CD4-positive, alpha-beta T cell treated with Interferon gamma for 1 hour (primary cell): ENCODE data around the gene CLDN16.

ENCODE experiments used
- DNase-seq: peaks from one replicate; pipeline ENCODE4 v3.0.0-alpha.2; 2020

The CLDN16 gene

DNA sequence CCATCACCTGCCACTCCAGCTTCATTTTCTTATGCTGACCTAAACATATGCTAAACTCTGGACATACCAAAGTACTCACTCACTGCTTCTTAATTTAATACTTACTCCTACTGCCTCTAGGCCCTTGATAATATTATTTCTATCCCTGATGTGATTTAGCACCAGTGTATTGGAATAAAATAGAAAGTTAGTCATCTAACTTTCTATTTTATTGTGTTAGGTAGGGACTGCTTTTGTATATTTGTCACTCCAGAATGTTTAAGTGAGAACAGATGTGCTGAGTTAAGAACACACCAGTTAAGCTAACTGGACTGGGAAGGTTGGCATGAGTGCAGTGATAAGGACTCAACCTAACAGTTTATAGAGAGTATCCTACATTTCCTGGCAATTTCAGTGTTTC lies 6.5 kb upstream of the CLDN16 start:
- no peak for DNase-seq

DNA sequence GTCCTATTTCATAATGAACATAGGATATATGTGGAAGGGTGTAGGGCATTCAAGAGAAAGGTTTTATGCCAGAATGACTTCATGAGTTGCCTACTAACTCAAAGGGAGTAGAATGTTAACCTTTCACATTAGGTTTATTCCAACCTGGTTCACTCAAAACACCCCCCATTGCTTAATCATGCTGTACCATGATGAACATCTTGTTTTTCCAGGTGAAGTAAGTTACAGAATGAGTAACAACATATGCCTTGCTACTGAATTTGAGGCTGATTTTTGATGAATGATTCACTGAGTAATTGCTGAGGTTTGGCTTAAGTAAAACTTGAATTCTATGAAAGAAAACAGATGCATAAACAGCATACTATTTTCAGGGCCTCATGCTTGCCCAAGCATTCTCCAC lies 5.9 kb upstream of the CLDN16 start:
- DNase-seq = no peak

DNA sequence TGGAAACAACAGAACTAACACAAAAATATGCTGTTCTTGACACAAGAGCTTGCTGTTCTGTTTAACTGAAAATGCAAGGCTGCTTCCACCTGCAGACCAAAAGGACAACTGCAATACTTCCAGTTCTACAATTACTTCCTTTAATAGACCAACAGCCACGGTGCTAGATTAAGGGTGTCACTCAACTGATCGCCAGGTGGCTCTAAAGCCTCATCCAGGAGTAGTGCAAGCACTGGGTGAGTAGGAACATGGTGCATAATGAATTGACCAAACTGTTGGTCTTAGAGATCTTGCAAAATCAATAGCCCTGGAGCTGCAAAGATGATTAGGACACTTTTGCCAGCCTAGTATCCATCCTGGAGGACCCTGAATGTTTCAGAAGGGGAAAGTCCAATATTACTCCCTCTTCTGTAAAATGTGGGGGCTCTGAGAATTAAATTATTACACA lies 3.6 kb upstream of the CLDN16 start:
- DNase-seq = no peak

DNA sequence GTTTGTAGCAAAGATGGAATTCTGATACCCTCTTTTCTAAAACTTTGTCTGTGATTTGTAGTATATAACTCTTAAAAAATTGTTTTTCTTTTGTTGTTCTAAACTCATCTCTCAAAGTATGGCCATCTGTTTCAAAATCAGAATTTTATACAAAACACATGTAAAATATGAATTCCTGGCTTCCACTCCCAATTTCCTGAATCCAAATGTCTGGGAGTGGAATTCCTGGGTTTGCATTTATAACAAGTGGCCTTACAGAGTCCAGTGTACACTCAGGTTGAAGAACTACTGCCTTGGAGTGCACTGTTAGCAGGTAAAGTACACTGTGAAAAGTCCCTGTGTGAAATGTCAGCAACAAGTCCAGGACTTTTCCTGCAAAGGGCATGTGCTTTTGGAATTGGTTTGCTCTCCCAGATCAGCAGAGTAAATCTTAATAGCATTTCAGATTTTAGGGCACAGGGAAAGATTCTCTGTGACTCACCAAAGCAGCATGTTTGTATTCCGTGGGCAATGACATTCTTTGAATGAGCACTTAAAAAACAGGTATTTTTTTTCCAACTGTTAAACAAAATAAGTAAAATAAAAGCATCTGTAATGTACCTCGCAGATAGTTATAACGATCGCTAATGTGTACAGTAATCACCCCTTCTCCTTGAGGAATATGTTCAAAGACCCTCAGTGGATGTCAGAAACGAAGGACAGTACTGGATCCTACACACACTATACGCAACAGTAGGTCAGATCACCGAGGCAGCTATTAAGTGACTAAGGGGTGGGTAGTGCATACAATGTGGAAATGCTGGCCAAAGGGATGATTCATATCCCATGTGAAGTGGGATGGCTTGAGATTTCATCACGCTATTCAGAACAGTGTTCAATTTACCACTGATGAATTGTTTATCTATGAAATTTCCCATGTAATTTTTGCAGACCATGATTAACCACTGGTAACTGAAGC lies 2.0 kb upstream of the CLDN16 start:
- DNase-seq = no peak

DNA sequence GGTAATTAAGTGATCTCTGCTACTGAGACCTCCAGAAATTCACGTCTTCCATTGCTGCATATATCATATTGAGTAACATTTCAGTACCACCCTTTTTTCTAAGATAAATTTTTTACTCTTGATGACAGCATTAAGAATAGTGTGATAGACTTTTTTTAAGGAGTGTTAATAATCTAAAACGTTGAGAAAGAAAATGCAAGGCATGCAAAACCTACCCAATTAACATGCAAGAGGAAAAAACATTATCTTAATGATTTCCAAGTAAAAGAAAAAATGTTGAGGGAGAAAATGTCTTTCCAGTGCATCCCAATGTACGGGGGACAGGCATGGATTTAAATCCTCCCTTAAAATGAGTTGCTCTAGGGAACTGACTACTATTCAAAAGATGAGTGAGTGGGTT lies 740 bp downstream of the CLDN16 start:
- DNase-seq = no peak

DNA sequence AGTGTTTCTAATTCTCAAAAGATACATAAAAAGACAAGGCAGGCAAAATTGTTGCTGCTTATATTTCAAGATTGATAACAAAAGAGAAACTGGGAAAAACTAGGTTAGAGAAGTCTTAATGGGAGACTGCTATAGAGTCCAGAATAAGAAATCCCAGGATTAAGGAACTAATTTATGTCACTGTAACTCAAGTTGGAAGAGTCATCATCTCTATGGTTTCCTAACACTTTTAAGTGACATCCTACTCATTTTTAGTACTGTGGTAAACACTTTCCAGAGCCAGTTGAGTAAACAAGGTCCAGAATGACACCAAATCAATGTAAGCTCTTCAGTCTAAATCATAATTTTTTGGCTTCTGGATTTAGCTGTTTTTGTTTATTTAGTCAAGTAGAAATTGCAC lies 8.0 kb downstream of the CLDN16 start:
- DNase-seq = no peak

DNA sequence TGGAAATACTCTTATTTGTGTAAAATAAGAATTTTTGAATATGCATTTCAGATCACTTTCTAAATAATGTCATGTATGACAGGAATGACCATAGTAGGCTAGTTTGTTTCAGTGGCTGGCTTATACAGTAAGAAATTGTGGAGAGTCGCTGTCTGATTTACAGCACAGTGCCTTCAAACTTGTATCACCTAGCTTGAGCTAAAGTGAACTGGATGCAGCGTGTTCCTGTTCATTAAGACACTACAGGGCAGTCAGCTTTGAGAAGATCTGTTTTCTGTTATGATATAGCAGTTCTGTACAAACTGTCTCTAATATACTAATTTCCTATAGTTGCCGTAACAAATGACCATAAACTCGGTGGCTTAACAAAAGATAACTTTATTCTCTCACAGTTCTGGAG lies 9.9 kb downstream of the CLDN16 start:
- DNase-seq = no peak

DNA sequence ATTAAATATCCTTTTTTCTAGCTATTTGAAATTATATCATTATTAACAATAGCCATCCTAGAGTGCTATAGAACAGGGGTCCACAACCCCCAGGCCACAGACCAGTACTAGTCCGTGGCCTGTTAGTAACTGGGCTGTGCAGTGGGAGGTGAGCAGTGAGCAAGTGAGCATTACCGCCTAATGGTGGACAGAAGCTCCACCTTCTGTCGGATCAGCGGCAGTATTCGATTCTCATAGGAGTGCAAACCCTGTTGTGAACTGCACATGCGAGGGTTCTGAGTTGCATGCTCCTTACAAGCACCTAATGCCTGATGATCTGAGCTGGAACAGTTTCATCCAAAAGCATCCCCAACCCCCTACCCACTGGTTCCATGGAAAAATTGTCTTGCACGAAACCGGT lies 11.7 kb downstream of the CLDN16 start:
- DNase-seq = no peak

DNA sequence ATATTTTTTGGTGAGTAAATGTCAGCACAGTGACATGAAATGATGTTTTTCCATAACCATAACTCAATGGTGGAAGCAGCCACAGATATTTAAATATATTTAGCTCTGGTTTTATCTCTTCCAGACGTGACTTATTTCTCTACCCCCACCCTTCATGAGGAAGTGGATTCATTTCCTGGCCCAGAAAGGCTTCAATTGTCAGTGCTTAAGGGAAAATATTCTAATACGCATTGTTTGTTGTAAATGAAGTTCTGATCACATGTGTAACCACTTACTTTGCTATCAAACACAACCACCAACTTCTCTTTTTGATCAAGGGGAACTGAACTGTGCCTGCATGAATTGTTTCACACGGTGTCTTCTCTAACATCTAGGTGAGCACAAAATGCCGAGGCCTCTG lies 14.0 kb downstream of the CLDN16 start:
- no peak for DNase-seq

DNA sequence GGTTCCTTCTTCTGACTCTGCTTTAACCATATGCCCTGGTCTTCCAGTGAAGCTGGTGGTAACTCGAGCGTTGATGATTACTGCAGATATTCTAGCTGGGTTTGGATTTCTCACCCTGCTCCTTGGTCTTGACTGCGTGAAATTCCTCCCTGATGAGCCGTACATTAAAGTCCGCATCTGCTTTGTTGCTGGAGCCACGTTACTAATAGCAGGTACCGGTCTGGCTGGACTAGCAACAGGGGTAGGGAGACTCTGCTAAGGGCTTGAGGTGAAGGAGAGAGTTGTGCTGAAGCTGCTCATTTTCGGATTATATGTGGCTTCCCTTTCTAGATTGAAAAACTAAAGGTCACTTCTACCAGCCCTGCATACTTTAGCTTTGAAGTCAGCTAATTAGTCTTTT lies 16.8 kb downstream of the CLDN16 start:
- DNase-seq = no peak

DNA sequence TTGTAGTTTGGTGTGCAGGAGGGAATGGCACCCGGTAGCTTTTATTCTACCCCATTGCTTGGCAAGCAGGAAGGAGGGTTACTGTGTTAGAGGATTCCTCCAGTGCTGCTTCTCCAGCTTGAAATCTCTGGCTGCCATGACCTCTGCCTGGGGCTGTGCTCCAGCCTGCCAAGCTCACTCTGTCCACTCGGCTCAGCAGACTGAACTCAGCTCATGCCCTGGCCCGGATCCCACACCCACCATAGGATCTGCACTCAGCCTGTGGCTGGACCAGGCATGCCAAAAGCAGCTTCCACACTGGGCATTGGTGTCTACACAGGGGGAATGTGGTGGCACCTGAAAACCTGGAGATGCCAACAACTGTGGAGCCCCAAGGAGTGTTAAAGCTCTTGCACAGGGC lies 26.3 kb downstream of the CLDN16 start:
- no peak for DNase-seq

DNA sequence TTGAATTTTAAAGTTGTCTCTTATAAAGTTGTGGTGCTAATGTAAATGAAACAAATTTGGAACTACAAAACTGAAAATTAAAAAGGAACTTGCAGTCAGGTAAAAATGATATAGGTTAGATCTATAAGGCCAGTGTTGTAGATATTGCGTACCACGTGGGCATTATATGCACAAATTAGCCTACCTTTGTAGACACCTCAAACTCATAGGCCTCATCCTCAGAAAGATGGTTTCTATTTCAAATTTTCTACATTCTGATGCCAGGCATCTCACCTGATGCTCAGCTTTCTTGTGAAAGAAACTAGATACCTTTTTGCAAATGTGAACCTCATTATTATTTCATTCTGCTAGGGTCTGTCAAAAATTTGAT lies 36.1 kb downstream of the CLDN16 start:
- DNase-seq = no peak

DNA sequence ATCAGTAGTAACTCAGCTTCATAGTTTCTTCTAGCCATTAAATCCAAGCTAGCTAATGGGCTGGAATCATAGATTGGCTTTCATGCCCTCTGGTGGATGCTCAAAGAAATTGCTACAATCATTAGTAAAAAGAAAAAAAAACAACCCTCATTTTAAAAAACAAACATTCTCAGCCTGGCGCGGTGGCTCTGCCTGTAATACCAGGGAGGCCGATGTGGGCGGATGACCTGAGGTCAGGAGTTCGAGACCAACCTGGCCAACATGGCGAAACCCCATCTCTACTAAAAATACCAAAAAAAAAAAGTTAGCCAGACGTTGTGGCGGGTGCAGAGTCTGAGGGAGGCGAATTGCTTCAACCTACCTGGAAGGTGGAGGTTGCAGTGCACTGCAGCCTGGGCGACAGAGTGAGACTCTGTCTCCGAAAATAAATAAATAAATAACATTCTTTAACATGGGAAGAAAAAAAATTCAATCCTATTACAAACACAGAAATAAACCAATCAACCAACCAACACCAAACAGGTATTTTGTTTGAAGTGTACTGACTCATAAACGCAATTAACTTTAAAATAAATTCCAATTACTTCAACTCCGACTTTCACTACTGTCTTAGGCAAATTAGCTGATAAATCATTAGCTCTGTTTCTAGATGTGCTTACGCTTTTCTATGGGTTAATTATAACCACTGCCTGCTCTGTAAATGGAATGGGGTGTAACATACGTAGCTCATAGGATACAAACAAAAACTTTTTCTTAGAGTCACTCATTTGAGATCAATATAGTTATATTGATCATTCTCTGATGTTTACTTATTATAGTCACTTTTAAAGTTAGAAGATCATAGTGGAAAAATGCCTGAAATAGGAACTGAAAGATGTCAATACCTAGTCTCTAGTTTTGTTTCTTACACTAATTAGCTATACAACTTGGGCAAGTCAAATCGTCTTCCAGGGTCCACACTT lies 36.8 kb downstream of the CLDN16 start:
- DNase-seq = peak; percentile 14

DNA sequence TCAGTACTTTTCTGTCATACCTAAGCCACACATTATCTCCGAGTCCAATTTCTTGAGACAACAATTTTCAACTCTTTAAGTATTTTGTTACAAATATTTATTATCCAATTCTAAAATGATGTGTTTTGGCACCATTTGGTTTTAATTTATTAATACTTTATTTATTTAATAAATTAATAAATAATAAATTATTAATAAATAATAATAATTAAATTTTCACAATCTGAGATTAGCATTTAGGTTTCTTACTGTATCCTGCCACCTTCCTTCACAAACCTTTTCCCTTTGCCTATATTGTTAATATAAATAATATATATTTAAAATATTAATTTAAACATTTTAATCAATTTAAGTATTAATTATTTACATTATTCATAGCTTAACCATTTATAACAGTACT lies 37.9 kb downstream of the CLDN16 start:
- DNase-seq = no peak

DNA sequence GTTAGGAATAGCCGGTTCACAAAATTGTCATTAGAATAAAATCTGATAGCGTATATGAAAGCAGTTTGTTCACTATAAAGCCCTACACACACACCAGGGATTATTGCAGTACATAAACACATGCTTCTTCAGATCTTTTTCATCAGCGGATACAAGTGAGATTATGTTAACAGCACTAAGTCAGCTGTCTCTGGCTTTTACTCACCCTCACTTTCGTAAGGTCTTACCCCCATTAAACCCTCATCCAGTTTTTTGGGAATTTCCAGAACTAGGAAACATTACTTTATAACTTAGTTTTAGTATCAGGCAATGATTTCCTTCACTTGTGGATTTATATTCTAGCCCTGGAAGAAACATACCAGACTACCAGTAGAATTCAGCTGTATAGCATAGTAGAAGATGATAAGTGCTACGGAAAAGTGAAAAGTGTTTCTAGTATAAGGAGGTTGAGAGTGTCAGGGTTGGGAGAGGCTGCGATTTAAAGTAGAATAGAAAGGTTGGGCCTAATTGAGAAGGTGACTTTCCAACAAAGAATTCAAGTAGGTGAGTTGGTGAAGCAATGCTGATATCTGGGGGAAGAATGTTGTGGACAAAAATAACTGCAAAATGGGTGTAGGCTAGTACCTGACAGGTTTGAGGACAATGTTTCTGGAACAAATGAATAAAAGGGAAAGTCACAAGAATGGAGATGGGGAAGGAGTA lies 39.0 kb downstream of the CLDN16 start:
- no peak for DNase-seq

DNA sequence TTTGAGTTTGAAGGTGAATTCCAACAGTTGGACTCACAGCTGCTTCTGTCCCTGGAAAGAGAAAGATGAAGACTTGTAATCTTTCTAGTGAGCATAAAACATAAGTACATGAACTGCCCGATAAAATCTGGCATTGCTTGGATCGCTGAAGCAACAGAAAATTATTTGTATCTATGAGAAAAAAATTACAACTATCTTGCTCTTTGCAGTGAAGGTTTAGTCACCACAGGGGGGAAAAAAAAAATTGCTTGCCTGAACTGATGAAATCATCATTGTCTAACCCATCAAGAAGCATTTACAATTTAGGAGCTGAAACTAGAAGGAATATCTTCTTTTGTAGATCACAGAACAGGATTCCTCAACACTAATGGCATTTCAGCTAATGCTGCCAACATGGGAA lies 41.7 kb downstream of the CLDN16 start:
- DNase-seq = no peak

DNA sequence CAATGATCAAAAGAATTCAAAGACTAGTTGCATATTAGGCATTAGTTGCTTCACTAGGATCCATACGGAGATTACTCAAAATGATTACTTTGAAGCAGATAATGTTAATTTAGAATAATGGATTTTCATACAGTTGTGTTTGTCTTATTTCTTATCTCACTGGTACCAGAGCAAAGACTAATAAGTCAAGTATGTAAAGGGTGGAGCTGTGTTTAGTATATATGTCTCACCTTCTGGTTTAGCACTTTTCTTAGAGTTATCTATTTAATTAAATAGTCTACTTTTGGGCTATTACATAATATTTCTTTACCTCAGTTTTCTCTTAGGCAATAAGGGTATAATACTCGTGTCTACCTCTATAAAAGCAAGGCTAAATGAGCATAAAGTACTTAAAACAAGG lies 42.9 kb downstream of the CLDN16 start:
- no peak for DNase-seq

DNA sequence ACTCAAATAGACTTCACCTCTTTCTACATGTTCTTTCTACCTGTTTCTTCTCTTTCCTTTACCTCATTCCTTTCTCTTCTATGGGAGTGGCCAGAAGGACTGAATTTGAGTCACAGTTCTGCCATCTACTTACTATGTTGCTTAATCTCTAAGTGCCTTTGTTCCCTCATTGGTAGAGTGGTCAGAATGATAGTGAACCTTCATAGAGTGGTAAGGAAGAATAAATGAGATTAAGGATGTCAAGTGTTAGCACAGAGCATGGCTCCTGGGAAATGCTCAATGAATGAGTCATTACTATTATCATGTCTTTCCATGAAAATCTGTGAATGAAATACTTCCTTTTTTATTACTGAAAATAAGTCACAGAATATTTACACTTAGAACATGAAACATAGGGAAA lies 44.3 kb downstream of the CLDN16 start:
- no peak for DNase-seq

DNA sequence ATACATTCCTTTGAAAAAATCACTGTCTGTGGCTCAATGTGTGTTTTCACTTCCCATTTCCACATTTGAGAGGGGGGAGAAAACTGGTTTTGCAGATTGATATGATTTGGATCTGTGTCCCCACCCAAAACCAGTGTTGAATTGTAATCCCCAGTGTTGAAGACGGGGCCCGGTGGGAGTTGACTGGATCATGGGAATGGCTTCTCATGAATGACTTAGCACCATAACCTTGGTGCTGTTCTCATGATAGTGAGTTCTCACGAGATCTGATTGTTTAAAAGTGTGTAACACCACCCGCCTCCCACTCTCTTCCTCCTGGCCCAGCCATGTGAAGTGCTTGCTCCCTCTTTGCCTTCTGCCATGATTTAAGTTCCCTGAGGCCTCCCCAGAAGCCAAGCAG lies 45.7 kb downstream of the CLDN16 start:
- no peak for DNase-seq

DNA sequence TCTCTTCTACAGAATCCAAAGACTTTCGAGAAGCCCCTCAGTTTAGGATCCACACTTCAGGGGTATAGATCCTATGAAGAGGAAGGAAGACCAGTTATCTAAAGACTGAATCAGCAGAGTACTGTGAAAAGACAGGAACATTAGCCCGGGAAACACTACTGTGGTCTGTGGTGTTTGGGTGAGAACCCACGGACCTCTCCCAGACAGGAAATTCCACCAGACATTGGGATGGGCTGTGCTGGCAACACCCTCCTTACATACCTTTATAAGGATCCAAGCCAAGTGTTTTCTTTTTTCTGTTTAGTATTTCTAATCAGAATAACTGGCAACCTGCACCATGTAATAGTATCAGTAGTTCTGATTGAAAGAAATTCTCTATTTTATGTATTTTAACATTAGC lies 47.7 kb downstream of the CLDN16 start:
- no peak for DNase-seq

DNA sequence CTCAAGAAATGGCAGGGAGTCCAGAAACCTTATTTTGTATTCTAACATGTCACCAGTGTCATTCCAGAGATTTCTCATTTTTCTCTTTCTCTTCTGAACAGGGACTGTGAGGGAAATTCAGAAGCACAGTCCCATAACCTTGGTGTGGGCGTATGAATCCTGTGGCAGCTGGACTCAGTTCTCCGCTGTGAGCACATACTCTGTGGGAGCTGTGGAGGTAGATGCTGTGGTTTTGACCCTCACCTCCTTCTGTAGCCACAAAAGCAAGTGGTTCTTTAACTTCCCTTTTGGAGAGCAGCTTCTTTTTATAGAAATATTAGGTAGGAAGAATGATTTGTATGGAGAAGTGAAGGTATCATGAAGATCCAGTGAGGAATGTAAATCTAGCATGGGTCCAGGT lies 48.4 kb downstream of the CLDN16 start:
- DNase-seq = no peak

DNA sequence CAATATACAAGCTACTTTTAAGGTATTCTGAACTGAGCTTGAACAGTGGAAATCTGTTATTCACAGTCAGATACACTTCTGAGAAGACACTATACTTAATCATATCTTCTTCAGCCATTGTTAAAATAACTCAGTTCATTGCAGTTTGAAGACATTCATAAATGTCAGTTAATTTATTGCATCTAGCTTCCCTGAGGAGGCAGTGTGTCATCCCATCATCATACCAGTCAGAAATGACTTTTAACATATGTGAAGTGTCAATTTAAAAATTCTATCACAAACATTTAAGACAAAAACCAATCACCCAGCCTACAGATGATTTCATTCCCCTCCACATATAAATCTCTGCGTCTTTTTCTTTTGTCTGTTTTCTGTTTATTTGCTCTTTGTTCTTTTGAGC lies 54.3 kb downstream of the CLDN16 start:
- DNase-seq = no peak

DNA sequence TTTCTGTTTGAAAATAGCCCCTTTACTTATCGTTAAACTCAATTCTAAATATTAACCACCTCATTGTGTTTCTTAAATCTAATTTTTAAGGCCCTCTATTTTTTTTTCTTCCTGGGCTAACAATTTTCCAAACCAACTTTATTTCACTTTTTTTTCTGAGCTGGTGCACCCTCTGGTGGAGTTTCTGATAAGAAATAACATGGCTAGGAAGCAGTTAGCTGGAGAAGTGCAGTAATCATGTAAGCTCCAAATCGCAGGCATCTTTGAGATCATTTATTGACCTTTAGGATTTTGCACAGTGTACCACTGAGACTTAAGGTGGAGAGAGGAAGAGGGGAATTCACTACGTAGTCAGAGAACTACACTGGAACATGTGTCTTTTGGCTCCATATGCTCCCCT lies 55.3 kb downstream of the CLDN16 start:
- no peak for DNase-seq
